HG02759 (cell line): ENCODE results near the gene AATK.
"Not testable (repeated sequence)": the region's sequence is repeated elsewhere in the genome, so short reads cannot be mapped to it uniquely, and the experiment has no call there.

Source experiments
- ATAC-seq: cut with Tn5 transposase; IDR thresholded peaks from one replicate; pipeline ENCODE4 v1.9.1; 2021; ENCODE audit warnings: mild to moderate bottlenecking, moderate library complexity; ENCODE audit not compliant: unreplicated experiment

The AATK gene

GRCh38 chr17:81162491-81162890, 3.5 kb downstream of the AATK start:
- ATAC-seq = no peak

DNA sequence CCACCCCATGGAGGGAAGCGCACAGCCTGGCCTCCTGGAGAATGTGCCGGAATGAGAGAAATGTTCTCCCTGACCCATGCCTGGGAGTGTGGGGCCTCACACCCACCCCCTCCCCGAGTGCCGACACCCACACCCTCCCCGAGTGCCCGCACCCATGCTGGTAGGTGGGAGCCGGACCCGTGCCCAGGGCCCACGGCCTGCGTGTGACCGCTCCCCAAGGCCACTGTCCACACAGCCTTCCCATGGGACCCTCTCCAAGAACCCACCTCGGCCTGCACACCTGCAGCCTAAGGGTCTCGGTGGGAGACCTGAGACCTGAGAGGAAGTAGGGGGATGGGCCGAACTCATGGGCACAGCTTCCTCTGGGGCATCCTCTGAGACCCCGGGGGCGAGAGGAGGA, 4.0 kb downstream of the AATK start:
- no peak for ATAC-seq

- ATAC-seq = no peak
These were observed 4.5 kb downstream of the AATK start for GRCh38 chr17:81161536-81161935.

- no peak for ATAC-seq
These were observed 5.1 kb downstream of the AATK start for GRCh38 chr17:81160747-81161453.

DNA sequence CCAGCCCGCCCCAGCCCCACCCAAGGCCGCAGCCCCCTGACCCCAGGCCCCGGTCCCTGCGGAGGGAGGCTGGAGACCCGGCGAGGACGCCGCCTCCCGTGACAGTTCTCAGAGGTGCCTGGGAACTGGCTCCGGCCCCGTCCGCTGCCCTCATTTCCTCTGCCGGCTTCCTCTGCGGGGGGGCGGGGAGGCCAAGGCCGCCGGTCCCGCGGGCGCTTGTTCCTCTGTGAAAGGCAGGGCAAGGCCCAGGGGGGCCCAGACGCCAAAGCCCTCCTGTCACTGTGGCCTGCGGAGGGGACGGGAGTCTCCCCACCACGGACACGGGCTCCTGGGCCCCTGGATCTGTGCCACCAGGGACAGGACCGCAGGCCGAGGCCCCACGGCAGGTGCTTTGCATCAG, 5.7 kb downstream of the AATK start:
- no peak for ATAC-seq

GRCh38 chr17:81159611-81160265, 6.3 kb downstream of the AATK start:
- ATAC-seq = no peak

- no peak for ATAC-seq
These were observed 7.1 kb downstream of the AATK start for GRCh38 chr17:81158688-81159590.

DNA sequence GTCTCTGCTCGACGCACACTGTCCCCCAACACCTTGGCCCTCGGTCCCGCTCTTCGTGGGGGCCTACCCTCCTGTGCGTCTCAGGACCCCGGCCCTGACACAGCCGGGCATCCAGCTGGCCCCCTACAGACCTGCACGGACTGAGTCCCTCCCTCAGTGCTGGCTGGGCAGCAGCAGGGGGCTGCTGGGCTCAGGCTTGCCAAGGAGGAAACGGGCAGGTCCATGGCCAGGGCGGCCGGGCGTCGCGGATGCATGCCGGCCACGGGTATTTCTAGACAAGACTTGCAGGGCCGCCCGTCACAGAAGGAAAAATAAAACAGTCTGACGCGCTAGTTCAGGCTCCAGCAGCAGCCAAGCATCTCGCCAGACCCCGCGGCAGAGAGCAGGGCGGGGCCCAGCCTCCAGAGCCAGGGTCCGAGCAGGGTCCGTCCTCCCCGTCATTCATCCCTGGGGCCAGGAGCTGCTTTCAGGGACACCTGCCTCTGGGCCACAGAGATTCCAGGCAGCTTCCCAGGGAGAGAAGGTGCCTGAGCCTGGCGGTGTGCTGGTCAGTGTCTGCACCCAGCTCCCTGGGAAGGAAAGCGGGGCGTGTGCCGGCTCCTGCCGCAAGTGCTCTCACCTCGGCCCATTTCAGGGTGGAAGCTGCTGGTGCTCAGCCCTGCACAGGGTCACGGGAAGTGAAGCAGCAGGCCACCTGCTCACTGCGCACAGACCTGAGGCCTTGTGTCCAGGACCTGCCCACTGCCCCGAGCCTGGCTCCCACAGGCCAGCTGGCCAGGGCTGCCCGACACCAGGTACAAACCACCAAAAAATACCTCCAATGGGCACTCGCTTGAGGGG, 8.0 kb downstream of the AATK start:
- ATAC-seq = no peak

DNA sequence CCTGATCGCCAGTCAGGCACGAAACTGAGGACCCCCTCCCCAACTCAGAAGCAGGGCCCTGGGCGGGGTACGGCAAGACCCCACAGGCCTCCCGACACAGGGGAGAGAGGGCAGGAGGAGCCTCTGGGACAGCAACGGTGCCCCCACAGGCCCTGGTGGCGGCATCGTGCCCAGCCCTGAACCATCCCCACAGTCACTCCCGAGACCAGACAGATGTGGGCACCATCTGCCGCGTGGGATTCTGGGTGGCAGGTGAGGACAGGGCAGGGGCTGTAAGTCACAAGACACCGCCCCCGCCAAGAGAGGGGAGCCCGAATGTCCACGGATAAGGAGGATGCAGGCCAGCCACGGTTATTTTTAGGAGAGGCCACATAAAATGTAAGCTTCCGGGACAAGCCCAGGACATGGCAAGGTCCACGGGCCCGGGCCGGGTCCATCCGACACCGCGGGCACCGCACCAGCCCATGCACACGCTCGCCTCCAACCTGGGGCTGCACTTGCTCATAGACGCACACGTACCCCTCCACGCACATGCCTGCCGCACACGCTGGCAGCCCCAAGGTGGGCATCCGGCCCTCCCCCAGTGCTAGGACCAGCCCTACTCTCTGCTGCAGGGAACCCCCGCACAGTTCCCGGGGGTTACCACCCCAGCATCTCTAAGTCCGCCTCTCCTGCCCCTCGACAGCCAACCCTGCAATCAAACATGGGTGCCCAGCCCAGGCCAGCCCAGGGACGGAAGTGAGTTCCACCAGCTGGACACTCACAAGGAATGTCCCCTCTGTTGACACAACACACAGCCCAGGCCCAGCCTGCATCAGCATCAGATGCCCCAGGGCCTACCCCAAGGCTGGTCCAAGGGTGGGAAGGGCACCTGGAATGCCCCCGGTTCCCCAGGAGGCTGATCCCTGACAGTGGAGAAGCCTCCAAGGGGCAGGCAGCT, 8.9 kb downstream of the AATK start:
- ATAC-seq = no peak

GRCh38 chr17:81154961-81155360, 11.1 kb downstream of the AATK start:
- no peak for ATAC-seq

- not testable (repeated sequence) for ATAC-seq
These were observed 12.0 kb downstream of the AATK start for GRCh38 chr17:81154016-81154415.

- no peak for ATAC-seq
These were observed 12.6 kb downstream of the AATK start for GRCh38 chr17:81153340-81153803.

DNA sequence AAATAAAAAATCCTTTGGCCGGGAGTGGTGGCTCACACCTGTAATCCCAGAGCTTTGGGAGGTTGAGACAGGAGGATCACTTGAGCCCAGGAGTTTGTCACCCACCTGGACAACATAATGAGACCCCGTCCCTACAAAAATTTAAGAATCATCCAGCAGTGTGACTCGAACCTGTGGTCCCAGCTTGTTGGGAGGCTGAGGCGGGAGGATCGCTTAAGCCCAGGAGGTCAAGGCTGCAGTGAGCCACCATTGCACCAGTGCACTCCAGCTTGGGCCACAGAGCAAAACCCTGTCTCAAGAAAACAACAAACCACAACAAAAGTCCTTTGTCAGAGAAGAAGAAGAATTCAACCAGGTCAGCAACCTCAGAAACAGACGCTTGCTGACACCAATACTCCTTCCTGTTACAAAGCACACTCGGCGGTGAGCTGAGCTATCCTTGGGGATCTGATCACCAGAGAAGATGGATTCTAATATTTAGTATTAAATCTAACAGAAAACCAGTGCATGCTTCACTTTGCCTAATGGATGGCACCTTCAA, 13.7 kb downstream of the AATK start:
- no peak for ATAC-seq

DNA sequence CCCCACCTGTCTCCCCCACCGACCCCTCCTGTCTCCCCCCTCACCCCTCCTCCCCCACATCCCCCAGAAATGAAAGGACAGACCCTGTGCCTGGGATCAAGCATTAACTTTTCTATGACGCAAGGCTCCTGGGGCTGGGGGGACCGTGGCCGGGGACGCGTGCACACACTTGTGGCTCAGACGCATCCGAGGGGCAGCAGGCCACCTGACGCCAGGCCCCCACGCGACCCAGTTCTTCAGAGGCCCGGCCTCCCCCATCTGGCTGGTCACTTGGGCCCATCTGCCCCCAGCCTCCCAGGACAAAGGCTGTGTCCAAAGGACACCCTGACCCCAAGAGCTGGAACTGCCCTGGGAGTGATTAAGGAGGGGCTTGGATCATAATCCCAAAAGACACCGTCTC, 14.7 kb downstream of the AATK start:
- no peak for ATAC-seq

GRCh38 chr17:81150377-81151077, 15.5 kb downstream of the AATK start:
- ATAC-seq = no peak

DNA sequence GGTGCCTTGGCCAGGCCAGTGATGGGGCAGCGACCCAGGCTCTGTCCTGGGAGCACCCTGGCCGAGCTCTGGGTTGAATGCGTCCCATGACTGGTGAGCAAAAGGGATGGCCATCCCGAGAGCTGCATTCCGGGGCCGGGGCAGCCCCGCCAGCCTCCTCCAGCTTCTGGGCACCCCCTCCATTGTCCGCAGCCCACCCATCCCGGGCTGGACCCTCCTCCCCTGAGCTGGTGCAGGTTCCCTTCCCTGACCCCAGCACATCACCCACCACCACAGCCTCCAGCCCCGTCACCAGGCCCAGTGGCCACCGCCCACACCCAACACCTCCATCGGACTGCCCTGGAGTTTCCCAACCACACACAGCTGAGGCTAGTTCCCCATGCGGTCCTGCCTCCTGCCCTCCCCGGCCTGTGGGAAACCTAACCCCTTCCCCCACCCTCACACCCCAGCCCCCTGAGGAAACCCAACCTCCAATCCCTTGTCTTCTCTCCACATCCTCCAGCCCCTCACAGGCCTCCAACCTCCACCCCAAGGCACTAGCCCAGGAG, 17.0 kb downstream of the AATK start:
- no peak for ATAC-seq

DNA sequence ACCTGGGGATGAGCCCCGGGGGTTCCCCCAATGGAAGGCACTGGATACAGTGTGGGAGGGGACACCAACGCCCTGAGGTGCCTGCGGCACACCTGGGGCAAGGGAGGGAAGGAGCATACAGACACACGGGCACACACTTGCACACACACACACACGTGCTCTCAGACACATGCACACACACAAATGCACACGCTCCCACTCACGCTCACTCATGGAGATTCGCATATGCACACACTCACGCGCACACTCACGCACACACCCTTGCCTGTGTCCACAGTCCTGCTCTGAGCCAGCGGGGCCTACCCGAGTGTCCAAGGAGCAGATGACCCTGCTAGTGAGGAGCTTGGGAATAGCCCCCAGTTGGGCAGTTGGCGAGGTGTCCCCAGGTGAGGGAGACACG, 17.4 kb downstream of the AATK start:
- no peak for ATAC-seq

GRCh38 chr17:81147701-81148100, 18.3 kb downstream of the AATK start:
- ATAC-seq = no peak
